Activated naive CD4-positive, alpha-beta T cell treated with anti-CD3 and anti-CD28 coated beads for 36 hours (primary cell): ENCODE measurements around the gene ACAT2. TPM values are rescaled to one million over a fixed set of nuclear protein-coding genes. Genes with fewer than 3 reads are reported as not detected.
"Not testable (repeated sequence)": the region's sequence is repeated elsewhere in the genome, so short reads cannot be mapped to it uniquely, and the experiment has no call there.

ENCODE experiments used
- CTCF ChIA-PET: fragments of 350-600 bp; sonication (Branson Sonifier 250); formaldehyde crosslinking; loops from one replicate; lab custom pipeline; 2021; ENCODE audit warnings: antibody characterized with exemption; lab: Charles Lee
- DNase-seq: peaks from one replicate; pipeline ENCODE4 v3.0.0-alpha.2; 2020
- H3K27ac Mint-ChIP-seq: one replicate; pipeline ENCODE4 v1.8.0; 2021; ENCODE audit warnings: mild to moderate bottlenecking, mixed read lengths
- H3K27me3 Mint-ChIP-seq: one replicate; pipeline ENCODE4 v1.8.0; 2021; ENCODE audit warnings: low read depth, mixed read lengths
- H3K36me3 Mint-ChIP-seq: one replicate; pipeline ENCODE4 v1.8.0; 2021; ENCODE audit warnings: low read depth, mixed read lengths
- H3K4me1 Mint-ChIP-seq: one replicate; pipeline ENCODE4 v1.8.0; 2021; ENCODE audit warnings: low read depth, mixed read lengths
- H3K4me3 Mint-ChIP-seq: one replicate; pipeline ENCODE4 v1.8.0; 2021; ENCODE audit warnings: mild to moderate bottlenecking, moderate library complexity, mixed read lengths
- H3K9me3 Mint-ChIP-seq: one replicate; pipeline ENCODE4 v1.8.0; 2021; ENCODE audit warnings: mixed read lengths
- intact Hi-C: fragments of 100-400 bp; cut with micrococcal nuclease; formaldehyde crosslinking; loops from one replicate; pipeline ENCODE4 v1.15.1; 2023
- total RNA-seq, 2 experiments: library from RNA; stranded (reverse); gene quantifications; one replicate each; pipeline ENCODE4 v1.2.3, GENCODE V29; 2021

Gene ACAT2
- 10 to 100 TPM; 84.9 to 92.4 TPM for total RNA-seq

DNA sequence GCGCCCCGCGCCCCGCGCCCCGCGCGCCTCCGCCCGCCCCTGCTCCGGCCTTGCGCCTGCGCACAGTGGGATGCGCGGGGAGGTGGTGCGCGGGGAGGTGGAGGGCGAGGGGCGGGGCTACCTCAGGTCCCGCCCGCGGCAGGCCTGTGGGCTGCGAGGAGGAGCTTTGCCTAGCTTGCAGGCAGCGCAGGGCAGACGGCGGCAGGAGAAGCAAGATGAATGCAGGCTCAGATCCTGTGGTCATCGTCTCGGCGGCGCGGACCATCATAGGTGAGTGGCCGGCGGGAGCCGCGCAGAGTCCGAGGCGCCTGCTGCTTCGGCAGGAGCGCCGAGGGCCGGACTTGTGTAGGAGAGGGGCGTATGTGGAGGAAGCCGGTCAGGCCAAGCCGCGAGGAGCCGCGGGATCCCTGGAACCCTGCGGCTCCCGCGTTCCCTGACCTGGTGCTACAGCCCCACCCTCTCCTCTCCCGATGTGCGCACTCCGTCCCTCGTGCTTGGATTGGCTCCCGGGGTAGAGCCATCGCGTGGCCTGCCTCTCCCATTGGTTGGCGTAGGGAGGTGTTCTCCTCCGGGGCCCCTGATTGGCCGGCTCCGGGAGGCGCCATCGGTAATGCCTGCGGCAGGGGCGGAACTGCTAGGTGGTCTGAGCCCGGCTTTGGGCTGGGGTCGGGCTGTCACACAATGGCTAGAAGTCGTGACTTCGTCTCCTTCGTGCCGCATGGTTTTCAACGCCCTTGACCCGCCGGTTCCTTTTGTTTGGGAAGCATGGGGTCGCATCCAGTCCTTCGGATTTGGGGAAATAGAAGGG lies at the start of gene ACAT2:
TSS of gene ACAT2 (plus strand) at position 173 of the 808 bp plus-strand sequence. CDS start at position 216, 43 bp downstream.
- intact Hi-C loops, result loop anchor here (1.0 to 10.0 kb wide), 6 partner anchors 21 to 1117 kb away; partner anchors contain the start of genes DYNLT1, EZR, SOD2 and TCP1
- peaks cover 42% of the 10 kb centered on the region for H3K4me1 Mint-ChIP-seq
- peak; percentile 97 for DNase-seq
- no peaks in the 10 kb centered on the region for H3K27me3 Mint-ChIP-seq
- peaks cover 42% of the 10 kb centered on the region for H3K36me3 Mint-ChIP-seq
- peak within 1 kb of the TSS; percentile 96 for H3K27ac Mint-ChIP-seq
- H3K4me3 Mint-ChIP-seq, result peak within 1 kb of the TSS; percentile 96
- CTCF ChIA-PET, result interaction anchor here (1.4 kb wide), 1 partner anchor 71 kb away, joined by 5 read pairs; no protein-coding TSS in a partner anchor
- no peaks in the 10 kb centered on the region for H3K9me3 Mint-ChIP-seq

DNA sequence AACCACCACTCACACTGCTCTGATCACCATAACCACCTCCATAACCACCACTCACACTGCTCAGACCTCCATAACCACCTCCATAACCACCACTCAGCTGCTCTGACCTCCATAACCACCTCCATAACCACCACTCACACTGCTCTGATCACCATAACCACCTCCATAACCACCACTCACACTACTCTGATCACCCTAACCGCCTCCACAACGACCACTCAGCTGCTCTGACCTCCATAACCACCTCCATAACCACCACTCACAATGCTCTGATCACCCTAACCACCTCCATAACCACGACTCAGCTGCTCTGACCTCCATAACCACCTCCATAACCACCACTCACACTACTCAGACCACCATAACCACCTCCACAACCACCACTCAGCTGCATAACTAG lies 49.5 kb upstream of the ACAT2 start:
- DNase-seq, H3K9me3 Mint-ChIP-seq, H3K27ac Mint-ChIP-seq, H3K36me3 Mint-ChIP-seq, H3K4me3 Mint-ChIP-seq, H3K27me3 Mint-ChIP-seq, intact Hi-C loops: not testable (repeated sequence)
- CTCF ChIA-PET, result interaction anchor here (0.6 kb wide), 1 partner anchor 25 kb away, joined by 3 read pairs; no protein-coding TSS in a partner anchor
- peaks cover 14% of the 10 kb centered on the region for H3K4me1 Mint-ChIP-seq

DNA sequence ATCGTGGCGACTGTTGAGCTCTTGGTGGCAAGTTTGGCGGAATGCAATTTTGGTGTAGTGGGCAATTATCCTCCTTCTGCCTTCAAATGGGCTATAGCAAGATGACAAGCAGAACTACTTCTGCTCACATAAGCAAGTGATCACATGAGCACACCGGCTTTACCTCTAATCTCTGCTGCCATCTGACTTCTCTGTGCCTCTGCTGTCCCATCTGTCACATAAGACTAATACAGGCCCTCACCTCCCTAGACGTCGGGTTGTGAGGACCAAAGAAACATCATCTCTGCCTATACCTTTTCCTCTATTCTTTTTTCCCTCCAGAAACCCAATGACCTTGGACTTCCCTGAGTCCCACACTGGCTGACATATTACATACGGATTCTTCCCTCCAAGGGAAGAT lies 47.9 kb upstream of the ACAT2 start:
- H3K27ac Mint-ChIP-seq, result no peak overlapping the region
- H3K4me3 Mint-ChIP-seq, result no peak overlapping the region
- intact Hi-C loops, result no loop called here
- no peaks in the 10 kb centered on the region for H3K9me3 Mint-ChIP-seq
- CTCF ChIA-PET, result no interaction called here
- H3K4me1 Mint-ChIP-seq, result peaks cover 14% of the 10 kb centered on the region
- H3K27me3 Mint-ChIP-seq, result no peaks in the 10 kb centered on the region
- DNase-seq, result no peak
- peaks cover 2% of the 10 kb centered on the region for H3K36me3 Mint-ChIP-seq

DNA sequence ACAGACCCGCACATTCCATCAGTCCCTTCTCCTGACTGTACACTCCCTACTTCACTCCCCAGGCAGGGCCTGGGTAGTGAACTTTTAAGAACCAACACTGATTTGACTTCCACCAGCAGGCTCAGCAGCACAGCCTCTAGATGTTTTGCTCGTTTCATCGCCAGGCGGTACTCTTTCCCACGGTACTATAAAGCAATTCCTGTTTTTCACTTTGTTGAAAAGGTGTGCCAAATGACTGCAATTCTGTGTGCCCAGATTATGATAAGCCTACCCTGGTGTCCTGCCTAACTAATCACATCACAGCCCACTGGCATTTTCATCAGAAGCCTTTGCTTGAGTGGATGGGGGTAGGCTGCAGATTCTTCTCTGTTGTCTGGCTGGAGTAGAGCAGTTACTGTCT lies 47.4 kb upstream of the ACAT2 start:
- CTCF ChIA-PET, result no interaction called here
- peaks cover 14% of the 10 kb centered on the region for H3K4me1 Mint-ChIP-seq
- intact Hi-C loops, result no loop called here
- H3K4me3 Mint-ChIP-seq, result no peak overlapping the region
- H3K9me3 Mint-ChIP-seq, result no peaks in the 10 kb centered on the region
- H3K27ac Mint-ChIP-seq, result no peak overlapping the region
- no peaks in the 10 kb centered on the region for H3K27me3 Mint-ChIP-seq
- peaks cover 2% of the 10 kb centered on the region for H3K36me3 Mint-ChIP-seq
- no peak for DNase-seq

DNA sequence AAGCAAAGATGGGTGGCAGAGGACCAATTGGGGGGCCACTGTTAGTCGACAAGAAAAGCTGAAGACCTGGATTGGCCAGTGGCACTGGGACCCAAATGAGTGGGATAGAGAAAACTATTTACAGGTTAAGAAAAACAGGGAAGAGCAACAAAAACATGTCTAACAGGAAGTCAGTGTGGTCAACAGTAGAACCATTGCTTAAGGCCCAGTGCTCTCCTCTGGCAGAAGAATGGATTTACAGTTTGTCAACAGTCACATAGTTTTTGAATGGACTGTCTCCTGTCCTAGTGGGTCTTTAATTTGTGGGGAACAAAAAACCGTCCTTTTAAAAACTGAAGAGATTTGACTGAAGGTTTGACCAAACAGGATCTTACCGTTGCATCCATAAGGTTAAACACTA lies 46.7 kb upstream of the ACAT2 start:
- CTCF ChIA-PET, result no interaction called here
- no peak for DNase-seq
- no peak overlapping the region for H3K27ac Mint-ChIP-seq
- no peaks in the 10 kb centered on the region for H3K27me3 Mint-ChIP-seq
- peaks cover 2% of the 10 kb centered on the region for H3K36me3 Mint-ChIP-seq
- peaks cover 14% of the 10 kb centered on the region for H3K4me1 Mint-ChIP-seq
- H3K9me3 Mint-ChIP-seq, result no peaks in the 10 kb centered on the region
- H3K4me3 Mint-ChIP-seq, result no peak overlapping the region
- intact Hi-C loops, result no loop called here

DNA sequence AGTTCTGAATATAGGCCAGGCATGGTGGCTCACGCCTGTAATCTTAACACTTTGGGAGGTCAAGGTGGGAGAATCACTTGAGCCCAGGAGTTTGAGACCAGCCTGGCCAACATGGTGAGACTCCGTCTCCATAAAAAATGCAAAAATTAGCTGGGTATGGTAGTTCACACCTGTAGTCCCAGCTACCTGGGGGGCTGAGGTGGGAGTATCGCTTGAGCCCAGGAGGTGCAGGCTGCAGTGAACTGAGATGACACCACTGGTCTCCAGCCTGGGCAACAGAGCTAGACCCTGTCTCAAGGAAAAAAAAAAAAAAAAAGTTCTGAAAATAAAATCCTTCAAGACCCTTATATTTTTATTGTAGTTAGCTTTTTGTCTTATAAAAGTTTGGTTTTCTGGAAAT lies 46.2 kb upstream of the ACAT2 start:
- no peaks in the 10 kb centered on the region for H3K27me3 Mint-ChIP-seq
- no peak for DNase-seq
- no peak overlapping the region for H3K4me3 Mint-ChIP-seq
- no peak overlapping the region for H3K27ac Mint-ChIP-seq
- CTCF ChIA-PET, result no interaction called here
- intact Hi-C loops, result loop anchor here (1.0 kb wide), 1 partner anchor 14 kb away; no protein-coding TSS in a partner anchor
- H3K4me1 Mint-ChIP-seq, result peaks cover 14% of the 10 kb centered on the region
- H3K9me3 Mint-ChIP-seq, result no peaks in the 10 kb centered on the region
- peaks cover 2% of the 10 kb centered on the region for H3K36me3 Mint-ChIP-seq

DNA sequence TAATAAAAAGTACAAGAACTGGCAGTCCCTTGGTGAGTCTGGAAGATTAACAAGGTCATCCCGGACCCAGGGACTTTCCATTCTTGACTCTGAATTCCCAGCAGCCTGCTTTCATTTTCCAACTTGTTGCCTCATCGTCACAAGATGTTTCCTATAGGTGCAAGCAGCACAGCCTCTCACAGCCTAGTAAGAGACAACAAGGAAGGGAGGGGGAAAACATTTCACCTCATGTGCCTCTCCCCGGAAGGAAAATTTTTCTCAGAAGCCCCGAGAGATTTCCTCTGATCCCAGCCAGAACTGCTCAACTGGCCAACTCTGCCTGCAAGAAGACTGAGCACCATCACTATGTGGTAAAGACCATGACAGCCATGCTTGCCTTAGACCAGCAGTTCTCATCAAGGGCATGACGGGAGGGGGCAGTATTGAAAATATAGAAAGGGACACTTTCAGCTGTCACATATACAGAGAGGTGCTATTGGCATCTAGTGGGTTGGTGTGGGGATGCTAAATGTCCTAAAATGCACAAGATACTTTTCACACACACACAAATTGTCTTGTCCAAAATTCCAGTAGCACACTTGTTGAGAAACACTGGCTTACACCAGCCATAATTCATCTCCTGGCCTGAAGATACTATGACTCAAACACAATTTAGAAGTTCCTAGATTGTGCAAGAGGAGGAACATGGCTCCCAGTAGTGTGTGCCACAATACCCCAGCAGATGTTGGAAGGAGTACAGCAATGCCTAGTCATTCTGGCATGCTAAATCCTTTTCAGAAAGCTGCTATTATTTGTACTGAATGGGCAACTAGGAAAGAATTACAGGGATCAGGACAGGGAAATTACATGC lies 45.4 kb upstream of the ACAT2 start:
- intact Hi-C loops, result loop anchor here (1.0 kb wide), 1 partner anchor 15 kb away; no protein-coding TSS in a partner anchor
- peak overlapping the region; percentile 30 for H3K27ac Mint-ChIP-seq

DNA sequence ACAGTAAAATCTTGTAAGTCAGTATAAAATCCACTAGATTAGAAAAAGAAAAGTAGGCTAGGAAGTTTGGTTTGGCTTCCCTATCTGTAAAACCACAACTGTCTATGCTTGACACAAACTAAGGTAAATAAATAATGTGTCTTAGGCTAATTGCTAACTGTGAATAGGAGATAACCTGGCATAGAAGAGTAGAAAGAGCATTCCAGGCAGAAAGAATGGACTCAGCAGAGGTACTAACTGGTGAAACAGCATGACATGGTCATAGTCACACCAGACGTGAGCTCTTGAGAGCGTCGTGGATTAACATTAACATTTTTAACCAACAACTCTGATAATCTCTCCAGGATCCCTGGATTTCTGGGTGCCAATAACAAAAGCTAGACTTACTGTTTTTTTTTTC lies 43.2 kb upstream of the ACAT2 start:
- H3K27ac Mint-ChIP-seq, result no peak overlapping the region
- intact Hi-C loops, result no loop called here

More for the DNA sequence above, 45.4 kb upstream of the ACAT2 start:
- CTCF ChIA-PET, result no interaction called here
- peaks cover 14% of the 10 kb centered on the region for H3K4me1 Mint-ChIP-seq
- H3K4me3 Mint-ChIP-seq, result peak overlapping the region; percentile 7
- H3K27me3 Mint-ChIP-seq, result no peaks in the 10 kb centered on the region
- H3K36me3 Mint-ChIP-seq, result peaks cover 2% of the 10 kb centered on the region
- peak; percentile 36 for DNase-seq
- no peaks in the 10 kb centered on the region for H3K9me3 Mint-ChIP-seq

DNA sequence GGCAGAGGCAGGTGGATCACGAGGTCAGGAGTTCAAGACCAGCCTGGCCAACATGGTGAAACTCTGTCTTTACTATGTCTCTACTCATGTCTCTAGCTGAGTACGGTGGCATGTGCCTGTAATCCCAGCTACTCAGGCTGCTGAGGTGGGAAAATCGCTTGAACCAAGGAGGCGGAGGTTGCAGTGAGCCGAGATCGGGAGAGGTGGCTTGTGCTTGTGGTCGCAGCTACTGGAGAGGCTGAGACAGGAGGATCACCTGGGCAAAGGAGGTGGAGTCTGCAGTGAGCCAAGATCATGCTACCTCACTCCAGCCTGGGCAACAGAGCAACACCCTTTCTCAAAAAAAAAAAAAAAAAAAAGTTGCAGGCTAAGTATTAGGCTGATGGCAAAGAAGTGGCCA lies 42.6 kb upstream of the ACAT2 start:
- Mint-ChIP-seq H3K27ac (no peak overlapping the region), H3K4me1 (peaks cover 31% of the 10 kb centered on the region), H3K27me3 (no peaks in the 10 kb centered on the region), H3K4me3 (no peak overlapping the region), H3K9me3 (no peaks in the 10 kb centered on the region), H3K36me3 (peaks cover 17% of the 10 kb centered on the region)
- CTCF ChIA-PET, result interaction anchor here (0.6 to 1.8 kb wide), 3 partner anchors 19 to 363 kb away, joined by 3 to 10 read pairs (median 3); no protein-coding TSS in a partner anchor
- intact Hi-C loops, result no loop called here
- DNase-seq, result no peak

More for the DNA sequence above, 43.2 kb upstream of the ACAT2 start:
- peaks cover 28% of the 10 kb centered on the region for H3K4me1 Mint-ChIP-seq
- H3K36me3 Mint-ChIP-seq, result peaks cover 16% of the 10 kb centered on the region
- H3K4me3 Mint-ChIP-seq, result no peak overlapping the region
- no peaks in the 10 kb centered on the region for H3K27me3 Mint-ChIP-seq
- no peaks in the 10 kb centered on the region for H3K9me3 Mint-ChIP-seq
- CTCF ChIA-PET, result interaction anchor here (0.5 to 1.1 kb wide), 4 partner anchors 19 to 1375 kb away, joined by 3 read pairs; no protein-coding TSS in a partner anchor
- no peak for DNase-seq

DNA sequence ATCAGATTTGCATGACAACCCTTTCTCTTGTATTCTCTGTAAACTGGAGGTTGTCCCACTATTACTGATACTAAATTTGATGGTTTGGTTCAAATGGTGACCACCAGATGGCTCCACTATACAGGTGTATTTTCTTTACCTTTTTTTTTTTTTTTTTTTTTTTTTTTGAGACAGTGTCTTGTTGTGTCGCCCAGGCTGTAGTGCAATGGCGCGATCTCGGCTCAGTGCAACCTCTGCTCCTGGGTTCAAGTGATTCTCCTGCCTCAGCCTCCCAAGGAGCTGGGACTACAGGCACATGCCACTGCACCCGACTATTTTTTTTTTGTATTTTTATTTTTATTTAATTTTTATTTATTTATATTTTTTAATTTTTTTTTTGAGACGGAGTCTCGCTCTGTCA lies 41.1 kb upstream of the ACAT2 start:
- intact Hi-C loops, result loop anchor here (1.0 to 2.0 kb wide), 3 partner anchors 133 to 382 kb away; no protein-coding TSS in a partner anchor
- Mint-ChIP-seq H3K4me3 (no peak overlapping the region), H3K27ac (no peak overlapping the region), H3K4me1 (peaks cover 37% of the 10 kb centered on the region), H3K36me3 (peaks cover 18% of the 10 kb centered on the region), H3K27me3 (no peaks in the 10 kb centered on the region), H3K9me3 (no peaks in the 10 kb centered on the region)
- peak; percentile 67 for DNase-seq
- CTCF ChIA-PET, result interaction anchor here (0.6 to 1.8 kb wide), 10 partner anchors 8 to 197 kb away, joined by 3 to 10 read pairs (median 3); partner anchors contain the start of gene MRPL18

DNA sequence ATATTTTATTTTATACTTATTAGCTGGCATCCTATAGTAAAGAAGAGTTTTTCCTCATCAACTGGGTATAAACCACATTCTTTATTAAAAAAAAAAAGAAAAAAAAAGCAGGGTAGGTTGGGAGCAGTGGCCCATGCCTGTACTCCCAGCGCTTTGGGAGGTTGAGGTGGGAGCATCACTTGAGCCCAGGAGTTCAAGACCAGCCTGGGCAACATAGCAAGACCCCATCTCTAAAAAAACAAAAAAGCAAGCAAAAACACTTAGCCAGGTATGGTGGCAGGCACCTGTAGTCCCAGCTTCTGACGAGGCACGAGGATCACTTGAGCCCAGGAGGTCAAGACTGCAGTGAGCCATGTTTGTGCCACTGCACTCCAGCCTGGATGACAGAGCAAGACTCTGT lies 39.9 kb upstream of the ACAT2 start:
- DNase-seq, H3K27ac Mint-ChIP-seq, H3K27me3 Mint-ChIP-seq, H3K4me3 Mint-ChIP-seq, H3K9me3 Mint-ChIP-seq: not testable (repeated sequence)
- intact Hi-C loops, result loop anchor here (2.0 kb wide), 1 partner anchor 381 kb away; no protein-coding TSS in a partner anchor
- Mint-ChIP-seq H3K4me1 (peaks cover 31% of the 10 kb centered on the region), H3K36me3 (peaks cover 24% of the 10 kb centered on the region)
- CTCF ChIA-PET, result interaction anchor here (0.9 to 2.4 kb wide), 2 partner anchors 31 to 232 kb away, joined by 3 to 12 read pairs; no protein-coding TSS in a partner anchor

DNA sequence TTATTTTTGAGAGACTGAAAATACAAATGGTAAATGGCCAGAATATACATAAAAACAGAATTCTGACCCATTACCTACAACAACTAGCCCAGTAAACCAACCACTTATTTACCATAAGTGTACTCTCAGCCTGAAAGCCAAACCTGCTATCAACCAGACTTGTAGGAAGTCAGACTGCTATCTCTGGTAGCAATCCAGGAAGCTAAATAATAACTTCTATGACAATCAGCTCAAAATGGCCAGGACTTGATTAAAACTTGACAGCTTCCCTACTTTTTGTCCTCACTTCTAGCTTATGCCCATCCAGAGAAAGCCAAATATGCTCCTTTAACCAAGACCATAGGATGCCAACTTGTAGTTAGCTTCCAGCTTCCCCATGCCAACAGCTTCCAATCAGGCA lies 39.2 kb upstream of the ACAT2 start:
- peaks cover 26% of the 10 kb centered on the region for H3K36me3 Mint-ChIP-seq

More for the DNA sequence above, 39.2 kb upstream of the ACAT2 start:
- intact Hi-C loops, result no loop called here
- CTCF ChIA-PET, result interaction anchor here (0.6 to 2.4 kb wide), 5 partner anchors 15 to 232 kb away, joined by 3 to 12 read pairs (median 4); no protein-coding TSS in a partner anchor
- H3K4me1 Mint-ChIP-seq, result peaks cover 31% of the 10 kb centered on the region
- no peak overlapping the region for H3K4me3 Mint-ChIP-seq
- H3K27me3 Mint-ChIP-seq, result no peaks in the 10 kb centered on the region
- H3K9me3 Mint-ChIP-seq, result no peaks in the 10 kb centered on the region
- no peak overlapping the region for H3K27ac Mint-ChIP-seq
- no peak for DNase-seq
